C4-2B (cell line): ENCODE results near the gene FHIT.

ENCODE experiments used
- H3K27ac ChIP-seq: fragments of 450-650 bp; 2 replicates; pipeline ENCODE4 v1.5.1; 2017
- ZFX ChIP-seq: fragments of 450-650 bp; IDR thresholded peaks from 2 replicates; pipeline ENCODE4 v1.6.1; 2017
- TF ChIP-seq, protein P1 (sequence below): fragments of 450-650 bp; conservative IDR thresholded peaks from 2 replicates; pipeline ENCODE4 v1.5.1; 2017; ENCODE audit warnings: mild to moderate bottlenecking

The FHIT gene

DNA sequence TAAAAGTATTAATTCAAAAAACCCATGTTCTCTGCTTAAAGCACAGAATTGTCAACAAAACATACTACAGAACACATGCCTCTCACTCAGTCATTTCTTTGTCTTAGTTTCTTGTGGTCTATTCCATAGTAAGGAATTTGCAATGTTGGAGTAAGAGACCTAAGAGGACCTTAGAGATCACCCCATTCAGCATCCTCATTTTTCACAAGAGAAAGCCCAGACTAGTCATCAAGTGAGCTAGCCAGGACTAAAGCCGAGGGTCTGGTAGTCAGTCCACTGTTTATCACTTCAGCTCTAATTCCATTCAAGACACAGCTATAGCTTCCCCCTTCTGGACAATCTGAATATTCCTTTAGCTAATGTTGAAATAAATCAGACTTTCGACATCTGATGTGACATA, 601.1 kb downstream of the FHIT start:
- TF ChIP-seq ZFX = no peak
- TF ChIP-seq, protein P1, sequence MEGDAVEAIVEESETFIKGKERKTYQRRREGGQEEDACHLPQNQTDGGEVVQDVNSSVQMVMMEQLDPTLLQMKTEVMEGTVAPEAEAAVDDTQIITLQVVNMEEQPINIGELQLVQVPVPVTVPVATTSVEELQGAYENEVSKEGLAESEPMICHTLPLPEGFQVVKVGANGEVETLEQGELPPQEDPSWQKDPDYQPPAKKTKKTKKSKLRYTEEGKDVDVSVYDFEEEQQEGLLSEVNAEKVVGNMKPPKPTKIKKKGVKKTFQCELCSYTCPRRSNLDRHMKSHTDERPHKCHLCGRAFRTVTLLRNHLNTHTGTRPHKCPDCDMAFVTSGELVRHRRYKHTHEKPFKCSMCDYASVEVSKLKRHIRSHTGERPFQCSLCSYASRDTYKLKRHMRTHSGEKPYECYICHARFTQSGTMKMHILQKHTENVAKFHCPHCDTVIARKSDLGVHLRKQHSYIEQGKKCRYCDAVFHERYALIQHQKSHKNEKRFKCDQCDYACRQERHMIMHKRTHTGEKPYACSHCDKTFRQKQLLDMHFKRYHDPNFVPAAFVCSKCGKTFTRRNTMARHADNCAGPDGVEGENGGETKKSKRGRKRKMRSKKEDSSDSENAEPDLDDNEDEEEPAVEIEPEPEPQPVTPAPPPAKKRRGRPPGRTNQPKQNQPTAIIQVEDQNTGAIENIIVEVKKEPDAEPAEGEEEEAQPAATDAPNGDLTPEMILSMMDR = no peak; the same call in 1 of the 2 replicates
- no peak overlapping the region for H3K27ac ChIP-seq

DNA sequence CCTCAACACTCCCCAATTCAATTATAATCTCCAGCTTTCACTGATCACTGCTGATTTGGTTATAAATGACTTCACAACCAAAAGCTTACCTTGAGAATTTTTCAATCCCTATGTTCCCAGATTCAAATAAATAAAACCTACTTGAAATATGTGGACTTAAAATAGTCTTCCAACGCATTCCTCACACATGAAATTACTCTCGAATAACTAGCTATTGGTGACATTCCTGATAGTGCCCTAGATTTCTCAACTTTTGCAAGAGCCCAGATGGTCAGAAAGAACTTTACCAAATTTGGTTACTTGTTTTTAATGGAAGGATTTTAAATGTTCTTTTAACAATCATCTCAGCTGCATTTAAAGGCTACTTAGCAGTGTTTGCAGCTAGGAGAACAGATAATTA, 605.5 kb downstream of the FHIT start:
- TF ChIP-seq ZFX = no peak
- TF ChIP-seq, protein P1 = no peak
- H3K27ac ChIP-seq = no peak overlapping the region

DNA sequence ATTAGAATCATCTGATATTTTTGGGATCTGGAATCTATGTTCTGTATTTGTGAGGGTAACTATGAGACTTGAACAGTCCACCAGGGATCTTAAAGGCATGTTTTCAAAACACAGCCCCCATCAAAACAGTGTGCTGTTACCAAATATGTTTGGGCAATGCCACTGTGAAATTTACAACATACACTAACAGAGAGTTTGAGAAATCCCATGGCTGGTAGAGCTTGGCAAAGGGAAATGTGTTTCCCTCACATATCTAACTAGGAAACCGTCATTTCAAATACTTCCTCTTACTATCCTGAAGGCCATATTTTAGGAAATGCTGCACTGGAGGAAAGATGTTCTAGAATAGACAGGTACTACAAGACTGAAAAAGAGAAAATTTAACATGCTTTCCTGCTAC, 607.4 kb downstream of the FHIT start:
- TF ChIP-seq, protein P1 = no peak
- TF ChIP-seq ZFX = no peak
- H3K27ac ChIP-seq = no peak overlapping the region

DNA sequence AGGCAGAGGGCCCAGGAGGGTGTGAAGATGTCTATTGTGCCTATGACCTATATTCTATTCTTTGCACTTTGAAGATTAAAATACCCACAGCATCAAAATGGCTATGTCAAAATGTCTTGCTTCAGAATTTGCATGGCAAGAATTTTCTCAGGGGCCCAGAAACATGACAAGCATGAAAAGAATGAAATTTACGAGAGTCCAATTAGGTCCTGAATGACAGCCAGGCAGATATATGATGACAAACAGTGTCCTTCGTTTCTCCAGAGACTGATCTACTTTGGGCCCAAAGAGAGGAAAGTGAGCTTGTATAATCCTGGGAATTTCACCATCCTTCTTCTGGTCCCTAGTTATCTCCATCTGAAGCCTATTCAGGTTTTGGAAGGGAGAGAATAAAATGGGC, 609.9 kb downstream of the FHIT start:
- TF ChIP-seq, protein P1 = no peak
- no peak for TF ChIP-seq ZFX

DNA sequence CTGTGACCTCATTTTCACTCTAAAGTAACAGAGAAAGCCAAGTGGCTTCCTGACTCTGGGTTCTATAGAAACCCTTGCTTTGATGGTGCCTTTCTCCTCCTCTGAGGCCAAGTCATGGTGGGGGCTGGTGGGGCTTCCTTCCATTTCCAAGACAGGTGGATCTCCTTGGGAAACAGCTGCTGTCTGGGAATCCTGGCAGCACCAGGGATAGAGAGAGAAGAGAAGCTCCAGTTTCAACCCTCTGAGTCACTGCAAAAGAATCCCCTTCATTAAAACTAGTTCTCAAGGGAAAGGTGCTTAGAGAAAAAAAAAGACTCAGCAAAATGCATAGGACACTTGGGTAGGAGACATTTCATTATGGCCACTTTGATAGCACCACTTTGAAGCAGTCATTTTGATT, 614.4 kb downstream of the FHIT start:
- H3K27ac ChIP-seq = no peak overlapping the region
- no peak for TF ChIP-seq ZFX
- TF ChIP-seq, protein P1 = no peak

More for the DNA sequence above, 609.9 kb downstream of the FHIT start:
- no peak overlapping the region for H3K27ac ChIP-seq

DNA sequence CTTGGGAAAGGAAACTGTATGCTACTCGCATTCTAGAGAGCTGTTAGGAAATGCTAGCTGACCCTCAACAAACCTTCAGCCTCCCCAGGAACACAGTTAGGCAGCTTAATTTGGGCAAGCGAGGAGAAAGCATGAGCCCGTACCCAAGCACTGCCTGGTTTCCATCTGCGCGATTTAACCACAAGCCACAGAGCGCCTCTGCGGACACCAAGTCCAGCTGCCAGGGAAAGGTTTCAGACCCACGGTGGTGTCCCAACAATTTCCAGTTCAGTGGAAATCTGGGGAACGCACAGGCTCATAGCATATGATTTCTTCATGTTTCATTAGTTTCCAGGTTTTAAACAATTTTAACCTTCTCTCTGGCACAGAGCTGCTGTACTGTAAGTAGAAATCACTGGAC, 617.6 kb downstream of the FHIT start:
- no peak for TF ChIP-seq ZFX
- TF ChIP-seq, protein P1 = no peak
- H3K27ac ChIP-seq = no peak overlapping the region

DNA sequence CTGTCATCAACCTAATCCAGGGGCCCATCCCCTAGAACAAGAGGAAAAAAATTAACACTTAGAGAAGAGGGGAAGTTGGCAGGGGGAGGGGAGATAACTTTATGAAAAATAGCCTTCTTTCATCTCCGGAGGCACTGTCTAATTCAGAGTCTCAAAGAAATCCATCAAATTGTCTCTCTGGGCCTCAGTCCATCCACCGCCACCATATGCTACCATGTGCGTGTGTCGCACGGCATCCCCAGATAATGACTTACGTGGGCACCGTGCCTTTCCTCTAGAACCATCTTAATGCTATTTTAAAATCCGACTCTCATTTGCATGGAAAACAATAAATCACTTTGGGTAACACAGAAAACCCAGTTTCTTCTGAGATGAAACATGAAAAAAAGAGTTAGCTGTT, 619.7 kb downstream of the FHIT start:
- no peak for TF ChIP-seq ZFX
- TF ChIP-seq, protein P1 = no peak
- H3K27ac ChIP-seq = no peak overlapping the region
